MM.1S (cell line): Measurements from ENCODE around the gene IFNG-AS1.

ENCODE experiments used
- DNase-seq: peaks from one replicate; pipeline ENCODE4 v3.0.0-alpha.2; 2015
- H2AFZ ChIP-seq: fragments of 300-600 bp; sonication (generic); 2 replicates; pipeline ENCODE4 v1.6.0; 2016; ENCODE audit warnings: antibody characterized with exemption, low read length
- H3F3A ChIP-seq: fragments of 300-600 bp; sonication (generic); 2 replicates; pipeline ENCODE4 v1.6.1; 2016; ENCODE audit warnings: mild to moderate bottlenecking, antibody characterized with exemption, low read length, moderate library complexity, mixed read lengths; ENCODE audit not compliant: insufficient read depth
- H3K27ac ChIP-seq: fragments of 300-600 bp; sonication (generic); 2 replicates; pipeline ENCODE4 v1.5.1; 2016; ENCODE audit warnings: mild to moderate bottlenecking, low read length
- H3K27me3 ChIP-seq: fragments of 300-600 bp; sonication (generic); replicated peaks from 2 replicates; pipeline ENCODE4 v1.6.0; 2016; ENCODE audit warnings: low read length; ENCODE audit not compliant: insufficient read depth
- H3K36me3 ChIP-seq: fragments of 300-600 bp; sonication (generic); replicated peaks from 2 replicates; pipeline ENCODE4 v1.6.1; 2016; ENCODE audit warnings: mild to moderate bottlenecking, low read length, mixed read lengths; ENCODE audit not compliant: insufficient read depth
- H3K4me1 ChIP-seq: fragments of 300-600 bp; sonication (generic); 2 replicates; pipeline ENCODE4 v1.6.1; 2016; ENCODE audit warnings: low read length, mixed read lengths
- H3K4me2 ChIP-seq: fragments of 300-600 bp; sonication (generic); 2 replicates; pipeline ENCODE4 v1.6.0; 2016; ENCODE audit warnings: low read depth, low read length
- H3K4me3 ChIP-seq: fragments of 300-600 bp; sonication (generic); 2 replicates; pipeline ENCODE4 v1.5.1; 2016; ENCODE audit warnings: low read length, mixed read lengths
- H3K79me2 ChIP-seq: fragments of 300-600 bp; sonication (generic); 2 replicates; pipeline ENCODE4 v1.6.1; 2016; ENCODE audit warnings: mixed run types, low read length, mixed read lengths
- H3K9ac ChIP-seq: fragments of 300-600 bp; sonication (generic); 2 replicates; pipeline ENCODE4 v1.6.1; 2016; ENCODE audit warnings: low read length, mixed read lengths
- H3K9me2 ChIP-seq: fragments of 300-600 bp; sonication (generic); replicated peaks from 2 replicates; pipeline ENCODE4 v1.6.1; 2016; ENCODE audit warnings: mild to moderate bottlenecking, low read length, mixed read lengths; ENCODE audit not compliant: insufficient read depth
- H3K9me3 ChIP-seq: fragments of 300-600 bp; sonication (generic); replicated peaks from 2 replicates; pipeline ENCODE4 v1.6.1; 2016; ENCODE audit warnings: mild to moderate bottlenecking, low read length, mixed read lengths; ENCODE audit not compliant: insufficient read depth
- H4K20me1 ChIP-seq: fragments of 300-600 bp; sonication (generic); 2 replicates; pipeline ENCODE4 v1.6.1; 2016; ENCODE audit warnings: mild to moderate bottlenecking, low read length, moderate library complexity, mixed read lengths; ENCODE audit not compliant: insufficient read depth
- EZH2 ChIP-seq: fragments of 300-600 bp; sonication (generic); optimal IDR thresholded peaks from 2 replicates; pipeline ENCODE3; 2017; ENCODE audit warnings: low read depth, mild to moderate bottlenecking, antibody characterized with exemption, low read length, mixed read lengths
- EZH2phosphoT487 ChIP-seq: fragments of 300-600 bp; sonication (generic); IDR thresholded peaks from 2 replicates; pipeline ENCODE4 v1.6.1; 2018; ENCODE audit warnings: antibody characterized with exemption, low read length
- TF ChIP-seq, protein P1 (sequence below): fragments of 300-600 bp; sonication (generic); IDR thresholded peaks from 2 replicates; pipeline ENCODE4 v1.5.1; 2016; ENCODE audit warnings: antibody characterized with exemption, low read length, mixed read lengths

Gene IFNG-AS1

GRCh38 chr12:67977668-67978067, 11.6 kb upstream of the IFNG-AS1 start:
- Histone ChIP-seq H4K20me1 (no peaks in the 10 kb centered on the region), H3F3A (no peaks in the 10 kb centered on the region), H3K4me2 (no peak overlapping the region), H3K9me2 (no peaks in the 10 kb centered on the region), H3K79me2 (no peaks in the 10 kb centered on the region), H3K4me3 (no peak overlapping the region), H3K9ac (no peak overlapping the region), H3K27me3 (no peaks in the 10 kb centered on the region), H3K27ac (no peak overlapping the region), H3K36me3 (no peaks in the 10 kb centered on the region), H3K9me3 (no peaks in the 10 kb centered on the region), H2AFZ (no peak overlapping the region), H3K4me1 (peaks cover 4% of the 10 kb centered on the region; the same call in 1 of the 2 replicates)
- DNase-seq, result no peak
- TF ChIP-seq EZH2phosphoT487 (no peak), EZH2 (no peak)
- TF ChIP-seq, protein P1, sequence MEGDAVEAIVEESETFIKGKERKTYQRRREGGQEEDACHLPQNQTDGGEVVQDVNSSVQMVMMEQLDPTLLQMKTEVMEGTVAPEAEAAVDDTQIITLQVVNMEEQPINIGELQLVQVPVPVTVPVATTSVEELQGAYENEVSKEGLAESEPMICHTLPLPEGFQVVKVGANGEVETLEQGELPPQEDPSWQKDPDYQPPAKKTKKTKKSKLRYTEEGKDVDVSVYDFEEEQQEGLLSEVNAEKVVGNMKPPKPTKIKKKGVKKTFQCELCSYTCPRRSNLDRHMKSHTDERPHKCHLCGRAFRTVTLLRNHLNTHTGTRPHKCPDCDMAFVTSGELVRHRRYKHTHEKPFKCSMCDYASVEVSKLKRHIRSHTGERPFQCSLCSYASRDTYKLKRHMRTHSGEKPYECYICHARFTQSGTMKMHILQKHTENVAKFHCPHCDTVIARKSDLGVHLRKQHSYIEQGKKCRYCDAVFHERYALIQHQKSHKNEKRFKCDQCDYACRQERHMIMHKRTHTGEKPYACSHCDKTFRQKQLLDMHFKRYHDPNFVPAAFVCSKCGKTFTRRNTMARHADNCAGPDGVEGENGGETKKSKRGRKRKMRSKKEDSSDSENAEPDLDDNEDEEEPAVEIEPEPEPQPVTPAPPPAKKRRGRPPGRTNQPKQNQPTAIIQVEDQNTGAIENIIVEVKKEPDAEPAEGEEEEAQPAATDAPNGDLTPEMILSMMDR, result no peak

- Histone ChIP-seq H3K9me2 (no peaks in the 10 kb centered on the region), H3F3A (no peaks in the 10 kb centered on the region), H3K27ac (no peak overlapping the region), H3K9ac (no peak overlapping the region), H3K79me2 (no peaks in the 10 kb centered on the region), H3K4me1 (peaks cover 16% of the 10 kb centered on the region), H3K9me3 (no peaks in the 10 kb centered on the region), H4K20me1 (no peaks in the 10 kb centered on the region), H2AFZ (no peak overlapping the region), H3K4me2 (no peak overlapping the region), H3K27me3 (no peaks in the 10 kb centered on the region), H3K36me3 (no peaks in the 10 kb centered on the region), H3K4me3 (no peak overlapping the region)
- no peak for DNase-seq
- TF ChIP-seq, protein P1, result no peak
- TF ChIP-seq EZH2 (no peak), EZH2phosphoT487 (no peak)
Observed at GRCh38 chr12:67980391-67980790, 8.9 kb upstream of the IFNG-AS1 start.

DNA sequence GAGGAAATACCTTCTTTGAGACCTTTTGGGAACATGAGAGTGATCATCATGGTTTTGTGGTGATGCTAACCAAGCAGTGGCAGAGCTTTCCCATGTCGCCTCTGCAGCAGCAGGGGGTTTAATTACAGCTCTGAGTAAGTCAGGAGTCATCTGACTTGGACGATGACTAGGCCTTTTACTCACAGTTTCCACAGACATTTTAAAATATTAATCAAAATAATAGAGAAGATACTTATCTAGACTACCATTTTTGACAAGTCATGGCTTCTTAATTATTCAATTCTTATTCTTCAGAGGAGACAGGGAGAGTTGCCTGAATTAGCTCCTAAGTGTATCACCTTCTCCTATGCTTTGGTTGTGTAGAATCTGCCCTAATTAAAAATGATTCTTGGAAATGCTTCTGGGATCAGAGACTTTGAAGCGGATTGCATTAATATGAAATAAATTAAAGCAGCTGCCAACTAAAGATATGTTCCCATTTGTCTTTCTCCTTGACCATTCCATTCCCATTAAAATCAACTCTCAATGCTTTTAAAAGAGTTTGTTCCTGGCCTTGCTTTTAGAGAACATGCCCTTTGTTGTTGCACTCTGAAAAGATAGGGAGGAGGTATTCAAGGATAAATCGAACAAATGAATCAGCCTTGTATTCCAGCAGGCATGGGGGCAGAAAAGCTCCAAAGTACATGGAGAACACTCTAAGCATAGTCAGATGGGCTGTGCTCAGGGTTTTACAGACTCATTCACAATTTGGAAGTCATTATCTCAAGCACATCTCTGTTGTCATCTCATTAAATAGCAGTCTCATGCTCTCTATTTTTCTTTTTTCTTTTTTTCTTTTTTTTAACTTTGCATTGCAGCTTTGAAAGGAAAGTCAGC, 7.7 kb upstream of the IFNG-AS1 start:
- H2AFZ ChIP-seq, result no peak overlapping the region

More for the DNA sequence above, 7.7 kb upstream of the IFNG-AS1 start:
- H3K79me2 ChIP-seq, result no peaks in the 10 kb centered on the region
- no peak overlapping the region for H3K9ac ChIP-seq
- H4K20me1 ChIP-seq, result no peaks in the 10 kb centered on the region
- H3F3A ChIP-seq, result no peaks in the 10 kb centered on the region
- TF ChIP-seq EZH2phosphoT487 (no peak), EZH2 (no peak)
- TF ChIP-seq, protein P1, result no peak
- H3K4me3 ChIP-seq, result no peak overlapping the region
- no peaks in the 10 kb centered on the region for H3K9me2 ChIP-seq
- no peak for DNase-seq
- no peaks in the 10 kb centered on the region for H3K27me3 ChIP-seq
- H3K27ac ChIP-seq, result no peak overlapping the region
- no peak overlapping the region for H3K4me2 ChIP-seq
- peaks cover 20% of the 10 kb centered on the region for H3K4me1 ChIP-seq
- no peaks in the 10 kb centered on the region for H3K9me3 ChIP-seq
- H3K36me3 ChIP-seq, result no peaks in the 10 kb centered on the region
